SHP77 treated with DMSO at 0.1 percent for 48 hours (cell line): ENCODE data around the gene CYP2C8.
"Not testable (repeated sequence)": the region's sequence is repeated elsewhere in the genome, so short reads cannot be mapped to it uniquely, and the experiment has no call there.

ENCODE experiments used
- DNase-seq: peaks from one replicate; lab custom pipeline; 2025; lab: John Stamatoyannopoulos, UW

The CYP2C8 gene

DNA sequence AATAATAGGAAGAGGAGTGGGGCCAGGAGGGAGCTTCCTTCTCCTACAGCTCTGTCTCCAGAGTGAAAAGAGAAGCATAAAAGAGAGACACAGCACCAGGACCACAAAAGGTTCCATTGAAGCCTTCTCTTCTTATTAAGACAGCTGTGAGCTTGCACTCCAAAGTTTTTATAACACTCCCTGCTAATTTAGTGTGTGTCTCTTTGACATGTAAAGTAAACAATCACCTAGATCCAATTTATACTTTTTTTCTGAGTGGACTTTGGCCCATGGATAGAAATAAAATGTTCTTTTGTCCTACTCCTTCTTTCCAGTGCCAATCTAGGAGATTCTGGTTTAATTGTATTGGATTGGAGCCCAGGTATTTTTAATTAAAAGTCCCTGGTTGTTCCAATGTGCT lies at the start of gene CYP2C8:
Gene CYP2C8 (minus strand): TSS at position 212 of the 400 bp plus-strand sequence. CDS start 95 bp downstream, at position 117.
- DNase-seq, result no peak

DNA sequence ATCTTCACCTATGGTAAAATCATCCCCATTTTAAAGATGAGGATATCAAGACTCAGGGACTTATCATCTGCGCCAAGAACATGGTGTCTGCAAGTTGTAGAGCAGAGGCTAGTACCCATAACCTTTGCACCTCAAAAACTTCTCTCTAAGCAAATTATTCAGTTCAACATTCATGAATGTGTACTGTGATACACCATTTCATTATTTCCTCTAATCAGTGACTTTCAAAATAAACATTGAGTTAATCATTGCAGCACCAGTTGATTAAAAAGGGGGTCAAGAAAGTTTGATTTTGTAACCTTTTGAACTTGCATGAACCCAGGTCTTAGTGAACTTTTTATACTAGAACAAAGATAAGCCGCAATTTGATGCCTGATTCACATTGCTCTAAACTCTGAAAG lies 47.6 kb upstream of the CYP2C8 start:
- DNase-seq, result no peak

GRCh38 chr10:95110823-95111222 lies 41.5 kb upstream of the CYP2C8 start:
- not testable (repeated sequence) for DNase-seq

- no peak for DNase-seq
Observed at GRCh38 chr10:95097805-95098204, 28.5 kb upstream of the CYP2C8 start.

- no peak for DNase-seq
Observed at GRCh38 chr10:95096143-95096542, 26.8 kb upstream of the CYP2C8 start.

DNA sequence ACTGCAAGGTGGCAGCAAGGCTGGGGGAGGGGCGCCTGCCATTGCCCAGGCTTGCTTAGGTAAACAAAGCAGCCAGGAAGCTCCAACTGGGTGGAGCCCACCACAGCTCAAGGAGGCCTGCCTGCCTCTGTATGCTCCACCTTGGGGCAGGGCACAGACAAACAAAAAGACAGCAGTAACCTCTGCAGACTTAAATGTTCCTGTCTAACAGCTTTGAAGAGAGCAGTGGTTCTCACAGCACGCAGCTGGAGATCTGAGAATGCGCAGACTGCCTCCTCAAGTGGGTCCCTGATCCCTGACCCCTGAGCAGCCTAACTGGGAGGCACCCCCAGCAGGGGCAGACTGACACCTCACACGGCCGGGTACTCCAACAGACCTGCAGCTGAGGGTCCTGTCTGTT lies 10.3 kb upstream of the CYP2C8 start:
- not testable (repeated sequence) for DNase-seq

GRCh38 chr10:95077556-95077955 lies 8.3 kb upstream of the CYP2C8 start:
- no peak for DNase-seq

DNA sequence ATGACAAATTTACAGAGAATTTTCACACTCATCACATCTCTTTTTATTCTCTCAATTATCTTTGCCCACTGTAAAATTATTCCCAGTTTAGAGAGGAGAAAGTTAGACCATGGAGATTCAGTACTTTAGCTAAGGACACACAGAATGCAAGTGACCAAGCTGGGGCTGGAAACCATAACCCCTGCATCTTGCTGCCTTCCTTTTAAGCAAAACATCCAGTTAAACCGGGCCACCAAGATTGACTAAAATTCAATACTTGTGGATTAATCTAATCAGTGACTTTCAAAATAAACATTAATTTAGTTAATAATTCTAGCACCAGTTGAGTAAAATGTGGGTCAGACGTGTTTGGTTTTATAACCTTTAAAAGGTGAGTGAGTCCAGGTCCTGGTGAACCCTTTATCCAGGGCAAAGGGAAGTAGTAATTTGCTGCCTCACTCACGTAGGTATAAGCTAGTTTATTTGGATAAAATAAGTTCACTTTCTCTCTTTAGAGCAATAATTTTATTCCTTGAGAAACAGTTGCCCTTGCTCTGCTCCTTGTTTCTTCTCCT lies 1.9 kb upstream of the CYP2C8 start:
- no peak for DNase-seq

GRCh38 chr10:95064125-95064524 lies 5.2 kb downstream of the CYP2C8 start:
- not testable (repeated sequence) for DNase-seq

GRCh38 chr10:95056744-95057363 lies 12.4 kb downstream of the CYP2C8 start:
- DNase-seq, result no peak

- DNase-seq, result no peak
Observed at GRCh38 chr10:95049919-95050318, 19.4 kb downstream of the CYP2C8 start.

- DNase-seq, result no peak
Observed at GRCh38 chr10:95048206-95048605, 21.1 kb downstream of the CYP2C8 start.

DNA sequence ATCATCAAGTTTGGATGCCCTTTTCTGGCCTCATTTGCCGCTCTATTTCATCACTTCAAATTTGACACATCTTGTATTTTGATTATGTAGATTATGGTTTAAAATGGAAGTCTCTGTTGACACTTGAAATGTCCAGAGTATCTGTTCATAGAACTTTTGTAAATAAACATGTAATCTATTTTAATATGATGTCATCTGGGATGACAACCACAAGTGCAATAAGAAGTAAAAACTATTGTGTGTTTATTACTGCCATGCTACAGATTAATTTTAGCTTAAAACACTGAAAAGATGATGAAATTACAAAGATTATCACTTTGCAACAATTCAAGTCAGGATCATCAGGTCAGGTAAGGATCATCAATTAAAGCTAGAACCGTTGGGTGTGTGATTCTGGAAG lies 30.0 kb downstream of the CYP2C8 start:
- DNase-seq, result no peak

DNA sequence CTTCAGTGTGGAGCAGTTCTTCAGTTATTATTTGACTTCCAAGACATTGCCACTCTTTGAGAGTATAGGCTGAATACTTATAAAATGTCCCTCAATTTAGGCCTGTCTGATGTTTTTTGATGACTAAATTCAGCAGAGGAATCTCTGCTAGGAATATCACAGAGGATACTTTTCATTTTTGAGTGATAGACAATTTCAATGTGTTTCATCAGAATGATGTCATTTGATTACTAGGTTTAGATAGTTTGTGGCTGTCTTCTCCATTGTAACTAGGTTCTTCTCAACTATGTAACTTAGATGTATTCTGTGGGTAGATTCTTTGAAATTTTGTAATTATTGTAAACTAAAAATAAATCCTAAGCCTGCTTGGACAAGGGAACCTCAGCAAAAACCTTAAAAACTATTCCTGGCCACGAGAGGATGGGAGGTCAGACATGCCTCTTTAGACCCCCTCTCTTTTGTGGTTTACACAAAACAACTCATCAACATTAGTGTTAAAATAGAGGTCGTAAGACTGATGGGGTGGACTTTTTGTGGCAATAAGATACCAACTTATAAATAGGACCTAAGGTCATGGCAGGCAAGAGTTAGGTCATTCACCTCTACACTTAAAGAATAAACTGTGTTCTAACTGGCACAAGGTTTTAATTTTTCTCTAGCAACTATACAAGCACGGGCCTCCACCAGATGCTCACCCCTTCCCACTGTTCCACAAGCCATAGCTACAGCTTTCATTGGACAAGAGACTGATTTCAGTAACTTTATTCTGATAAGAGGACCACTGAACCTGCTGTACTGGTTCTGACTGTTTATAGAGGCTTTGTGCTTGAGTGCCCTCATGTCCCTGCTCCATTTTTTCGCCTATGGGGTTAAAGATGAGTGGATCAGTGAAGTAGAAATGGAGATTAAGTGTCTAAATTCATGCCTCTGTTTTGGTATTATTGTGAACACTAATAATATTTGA lies 33.7 kb downstream of the CYP2C8 start:
- no peak for DNase-seq

- no peak for DNase-seq
Observed at GRCh38 chr10:95034401-95034800, 34.9 kb downstream of the CYP2C8 start.

- no peak for DNase-seq
Observed at GRCh38 chr10:95031656-95032055, 37.6 kb downstream of the CYP2C8 start.

GRCh38 chr10:95026461-95026860 lies 42.8 kb downstream of the CYP2C8 start:
- DNase-seq, result no peak

DNA sequence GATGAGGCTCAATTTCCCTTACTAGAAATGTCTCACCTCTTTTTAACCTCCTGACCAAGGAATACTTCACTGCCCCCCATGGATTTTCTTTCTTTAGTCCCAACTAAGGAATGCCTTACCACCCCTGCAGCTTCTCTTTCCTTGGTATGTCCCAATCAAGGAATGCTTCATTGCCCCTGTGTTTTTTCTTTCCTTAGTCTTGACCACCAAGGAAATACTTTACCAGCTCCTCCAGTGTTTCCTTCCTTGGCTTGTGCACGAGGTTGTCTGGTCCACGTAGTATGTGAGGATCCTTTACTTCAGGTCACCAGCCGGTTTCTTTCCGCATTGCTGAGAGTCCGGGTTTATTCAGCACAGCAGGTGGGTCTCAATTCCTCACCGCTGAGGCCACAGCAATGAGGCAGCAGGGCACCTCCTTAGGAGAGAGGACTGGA lies 71.5 kb downstream of the CYP2C8 start:
- no peak for DNase-seq

- DNase-seq, result no peak
Observed at GRCh38 chr10:94992811-94993210, 76.5 kb downstream of the CYP2C8 start.

DNA sequence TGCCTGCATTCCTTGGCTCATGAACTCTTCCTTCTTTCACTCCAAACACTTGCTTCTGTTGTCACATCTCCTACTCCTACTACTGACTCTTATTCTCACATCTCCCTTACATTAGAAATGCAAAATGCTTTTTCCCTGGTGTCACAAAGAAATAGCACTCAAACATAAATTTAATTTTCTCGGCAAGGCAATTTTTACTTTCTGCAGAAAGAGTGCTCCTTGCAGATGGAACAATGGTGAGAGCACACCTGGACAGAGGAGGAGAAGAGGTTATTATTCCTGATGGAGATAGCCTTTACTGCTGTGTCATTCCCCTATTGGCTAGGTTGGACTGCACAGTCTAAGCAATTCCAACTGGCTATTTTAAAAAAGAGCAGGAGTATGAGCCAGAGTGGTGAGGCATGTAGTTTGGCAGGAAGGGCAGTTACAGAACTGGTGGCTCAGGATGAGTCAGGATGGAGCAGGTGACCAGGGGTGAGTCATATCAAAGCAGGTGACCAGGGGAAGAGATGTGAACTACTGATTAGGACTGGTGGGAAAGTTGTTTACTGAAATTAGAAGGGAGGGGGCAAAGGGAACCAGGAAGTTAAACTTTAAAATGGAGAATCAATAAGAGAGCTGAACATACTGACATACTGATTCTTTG lies 77.9 kb downstream of the CYP2C8 start:
- no peak for DNase-seq

GRCh38 chr10:94989192-94989591 lies 80.1 kb downstream of the CYP2C8 start:
- DNase-seq, result no peak
